ENCODE data around the gene PANK2.

The PANK2 gene

GRCh38 chr20:3867802-3868201, 21.4 kb upstream of the PANK2 start:
- Histone ChIP-seq H3K4me3 (ENCODE audit: low read depth in 1 of 2, low read length in 2 of 2) (no peak overlapping the region), H3K27ac (ENCODE audit: low read length) (no peak overlapping the region), H3K4me2 (ENCODE audit: insufficient read depth, low read length) (no peak overlapping the region), H3K27me3 (ENCODE audit: insufficient read depth, low read length, poor library complexity) (no peaks in the 10 kb centered on the region), H3K9me3 (ENCODE audit: insufficient read depth, low read length, severe bottlenecking) (no peaks in the 10 kb centered on the region), H4K20me1 (ENCODE audit: insufficient read depth, low read length) (peaks cover 16% of the 10 kb centered on the region), H2AFZ (ENCODE audit: low read depth, low read length) (no peak overlapping the region), H3K9ac (ENCODE audit: low read depth, low read length) (no peak overlapping the region), H3K36me3 (ENCODE audit: insufficient read depth, low read length) (peaks cover 76% of the 10 kb centered on the region), H3K79me2 (ENCODE audit: insufficient read depth, low read length) (no peaks in the 10 kb centered on the region), H3K4me1 (ENCODE audit: insufficient read depth, low read length) (no peaks in the 10 kb centered on the region)
- TF ChIP-seq EZH2 (IDR thresholded peaks at IDR 0.05; ENCODE audit: borderline replicate concordance, low read depth, low read length, severe bottlenecking) = no peak
- no peak for TF ChIP-seq CTCF (IDR thresholded peaks at IDR 0.05; ENCODE audit: borderline replicate concordance, extremely low read depth, low read length, poor library complexity, severe bottlenecking)
- no peak for DNase-seq
- ATAC-seq (ENCODE audit: insufficient read depth, low read depth) = no peak

DNA sequence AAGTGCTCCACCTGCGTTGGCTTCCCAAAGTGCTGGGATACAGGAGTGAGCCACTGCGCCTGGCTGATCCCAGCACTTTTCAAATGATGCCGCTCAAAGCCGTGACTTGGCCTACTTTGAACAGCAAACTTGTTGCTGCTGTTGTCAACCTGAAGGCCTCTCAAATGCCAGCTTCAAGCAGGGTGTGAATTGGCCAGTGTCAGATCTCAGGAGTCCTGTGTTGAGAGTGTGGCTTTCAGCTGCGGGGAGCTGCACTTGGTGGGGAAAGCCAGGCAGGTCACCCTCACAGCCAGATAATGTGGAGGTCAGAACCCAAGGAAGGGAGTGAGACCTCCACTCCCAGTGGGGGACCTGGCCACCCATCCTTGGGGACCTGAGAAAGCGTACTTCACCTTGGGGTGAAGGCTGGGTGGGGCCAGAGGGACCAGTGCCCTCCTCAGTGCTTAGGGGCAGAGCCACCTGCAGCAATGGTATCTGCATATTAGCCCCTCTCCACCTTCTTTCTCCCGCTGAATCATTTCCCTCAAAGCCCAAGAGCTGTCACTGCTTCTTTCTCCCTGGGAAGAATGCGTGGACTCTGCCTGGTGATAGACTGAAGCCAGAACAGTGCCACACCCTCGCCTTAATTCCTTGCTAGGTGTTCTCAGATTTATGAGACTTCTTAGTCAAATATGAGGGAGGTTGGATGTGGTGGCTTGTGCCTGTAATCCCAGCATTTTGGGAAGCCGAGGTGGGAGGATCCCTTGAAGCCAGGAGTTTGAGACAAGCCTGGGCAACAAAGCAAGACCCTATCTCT, 19.1 kb upstream of the PANK2 start:
- Histone ChIP-seq H2AFZ (ENCODE audit: low read depth, low read length) (no peak overlapping the region), H3K4me1 (ENCODE audit: insufficient read depth, low read length) (no peaks in the 10 kb centered on the region), H3K79me2 (ENCODE audit: insufficient read depth, low read length) (no peaks in the 10 kb centered on the region), H3K27ac (ENCODE audit: low read length) (no peak overlapping the region), H3K4me3 (ENCODE audit: low read depth in 1 of 2, low read length in 2 of 2) (no peak overlapping the region), H3K27me3 (ENCODE audit: insufficient read depth, low read length, poor library complexity) (no peaks in the 10 kb centered on the region), H3K36me3 (ENCODE audit: insufficient read depth, low read length) (peaks cover 74% of the 10 kb centered on the region), H3K4me2 (ENCODE audit: insufficient read depth, low read length) (no peak overlapping the region), H3K9ac (ENCODE audit: low read depth, low read length) (no peak overlapping the region), H4K20me1 (ENCODE audit: insufficient read depth, low read length) (peaks cover 6% of the 10 kb centered on the region; the same call in 1 of the 2 replicates), H3K9me3 (ENCODE audit: insufficient read depth, low read length, severe bottlenecking) (no peaks in the 10 kb centered on the region)
- ATAC-seq (ENCODE audit: insufficient read depth, low read depth) (no peak), DNase-seq (no peak)
- TF ChIP-seq CTCF (IDR thresholded peaks at IDR 0.05; ENCODE audit: borderline replicate concordance, extremely low read depth, low read length, poor library complexity, severe bottlenecking) = no peak
- TF ChIP-seq EZH2 (IDR thresholded peaks at IDR 0.05; ENCODE audit: borderline replicate concordance, low read depth, low read length, severe bottlenecking) = no peak

- TF ChIP-seq CTCF (IDR thresholded peaks at IDR 0.05; ENCODE audit: borderline replicate concordance, extremely low read depth, low read length, poor library complexity, severe bottlenecking) (no peak), EZH2 (IDR thresholded peaks at IDR 0.05; ENCODE audit: borderline replicate concordance, low read depth, low read length, severe bottlenecking) (no peak)
- H3K9me3 ChIP-seq (ENCODE audit: insufficient read depth, low read length, severe bottlenecking) = no peaks in the 10 kb centered on the region
- ATAC-seq (ENCODE audit: insufficient read depth, low read depth) = no peak
- H3K79me2 ChIP-seq (ENCODE audit: insufficient read depth, low read length) = no peaks in the 10 kb centered on the region
- peaks cover 62% of the 10 kb centered on the region for H3K36me3 ChIP-seq (ENCODE audit: insufficient read depth, low read length)
- H3K4me2 ChIP-seq (ENCODE audit: insufficient read depth, low read length) = no peak overlapping the region
- no peaks in the 10 kb centered on the region for H4K20me1 ChIP-seq (ENCODE audit: insufficient read depth, low read length)
- H3K27ac ChIP-seq (ENCODE audit: low read length) = no peak overlapping the region
- no peak for DNase-seq
- no peaks in the 10 kb centered on the region for H3K4me1 ChIP-seq (ENCODE audit: insufficient read depth, low read length)
- H2AFZ ChIP-seq (ENCODE audit: low read depth, low read length) = no peak overlapping the region
- no peak overlapping the region for H3K9ac ChIP-seq (ENCODE audit: low read depth, low read length)
- no peak overlapping the region for H3K4me3 ChIP-seq (ENCODE audit: low read depth in 1 of 2, low read length in 2 of 2)
- H3K27me3 ChIP-seq (ENCODE audit: insufficient read depth, low read length, poor library complexity) = no peaks in the 10 kb centered on the region
These were observed 17.5 kb upstream of the PANK2 start for GRCh38 chr20:3871550-3872265.
